ENCODE measurements around the gene PSTK.
A peak's percentile ranks its signal among the peaks of the same experiment; 100 is the strongest.

Gene PSTK

DNA sequence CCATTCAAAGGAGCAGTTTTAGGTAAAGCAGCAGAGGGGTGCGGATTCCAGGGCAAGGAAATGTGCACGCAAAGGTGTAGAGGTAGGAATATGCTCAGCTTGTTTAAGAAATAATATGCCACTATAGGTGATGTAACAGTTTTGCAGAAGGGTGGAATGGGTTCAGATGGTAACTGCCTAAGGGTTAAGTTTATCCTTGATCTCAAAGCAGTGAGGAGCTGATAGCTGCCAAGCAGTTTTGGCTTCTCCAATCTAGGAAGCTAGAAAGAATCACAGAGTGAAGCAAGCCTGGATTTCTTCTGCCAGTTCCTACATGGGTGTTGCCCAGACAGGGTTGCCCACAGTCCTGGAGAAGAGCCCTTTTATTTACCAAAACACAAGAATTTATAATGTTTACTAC is 34.6 kb downstream of the PSTK start:
- in situ Hi-C loops (cut with MboI; ENCODE audit: low pct_unique_long_range_greater_than_20kb, low sequenced_read_pairs): no loop called here

DNA sequence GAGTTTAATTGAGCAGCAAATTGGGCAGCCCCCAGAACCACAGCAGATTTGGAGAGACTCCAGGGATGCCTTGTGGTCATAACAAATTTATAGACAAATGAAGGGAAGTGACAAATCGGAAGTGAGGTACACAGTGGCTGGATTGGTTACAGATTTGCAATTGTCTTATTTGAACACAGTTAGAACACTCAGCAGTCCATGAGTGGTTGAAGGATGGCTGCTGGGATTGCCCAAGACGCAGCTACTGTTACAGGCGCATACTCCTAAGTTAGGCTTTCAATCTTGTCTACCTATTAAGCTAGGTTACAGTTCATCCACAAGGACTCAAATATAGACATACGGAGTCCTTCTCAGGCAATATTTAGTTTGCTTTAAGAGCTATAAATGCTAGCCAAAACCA is 36.0 kb downstream of the PSTK start:
- peak; percentile 35 for DNase-seq
- in situ Hi-C loops (cut with MboI; ENCODE audit: low pct_unique_long_range_greater_than_20kb, low sequenced_read_pairs): no loop called here

More for the DNA sequence above, 34.6 kb downstream of the PSTK start:
- no peak for DNase-seq

DNA sequence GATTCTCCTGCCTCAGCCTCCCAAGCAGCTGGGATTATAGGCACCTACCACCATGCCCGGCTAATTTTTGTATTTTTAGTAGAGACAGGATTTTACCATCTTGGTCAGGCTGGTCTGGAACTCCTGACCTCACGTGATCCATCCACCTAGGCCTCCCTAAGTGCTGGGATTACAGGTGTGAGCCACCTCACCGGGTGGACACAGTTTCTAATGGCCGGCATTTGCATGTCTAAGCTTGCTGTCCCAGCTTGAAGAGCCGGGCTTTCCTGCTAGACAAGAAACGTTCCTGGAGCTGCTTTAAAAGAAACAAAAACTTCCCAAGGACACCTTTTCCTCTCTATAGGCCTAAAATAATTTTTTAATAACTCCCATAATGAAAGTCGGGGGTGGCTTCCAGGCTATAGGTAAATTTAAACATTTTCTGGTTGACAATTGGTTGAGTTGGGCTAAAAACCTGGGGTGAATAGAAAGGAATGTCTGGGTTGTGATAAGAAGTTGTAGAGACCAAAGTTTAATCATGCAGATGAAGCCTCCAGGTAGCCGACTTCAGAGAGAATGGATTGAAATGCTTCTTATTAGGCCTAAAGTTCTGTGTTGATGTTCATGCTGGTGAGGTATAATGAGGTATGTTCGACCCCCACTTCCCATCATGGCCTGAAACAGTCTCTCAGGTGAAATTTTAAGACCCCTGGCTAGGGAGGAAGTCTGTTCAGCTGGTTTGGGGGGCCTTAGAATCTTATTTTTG is 37.4 kb downstream of the PSTK start:
- in situ Hi-C loops (cut with MboI; ENCODE audit: low pct_unique_long_range_greater_than_20kb, low sequenced_read_pairs): no loop called here

DNA sequence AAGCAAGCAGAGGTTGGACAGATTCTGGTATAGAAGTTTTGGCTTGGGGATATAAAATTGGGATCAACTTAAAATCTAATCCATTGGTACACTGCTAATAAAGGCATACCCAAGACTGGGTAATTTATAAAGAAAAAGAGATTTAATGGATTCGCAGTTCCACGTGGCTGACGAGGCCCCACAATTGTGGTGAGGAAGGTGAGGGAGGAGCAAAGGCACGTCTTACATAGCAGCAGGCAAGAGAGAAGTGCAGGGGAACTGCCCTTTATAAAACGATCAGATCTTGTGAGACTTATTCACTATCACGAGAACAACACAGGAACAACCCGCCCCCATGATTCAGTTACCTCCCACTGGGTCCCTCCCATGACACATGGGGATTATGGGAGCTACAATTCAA is 38.3 kb downstream of the PSTK start:
- no peak for DNase-seq
- in situ Hi-C loops (cut with MboI; ENCODE audit: low pct_unique_long_range_greater_than_20kb, low sequenced_read_pairs): no loop called here

More for the DNA sequence above, 37.4 kb downstream of the PSTK start:
- DNase-seq: no peak

DNA sequence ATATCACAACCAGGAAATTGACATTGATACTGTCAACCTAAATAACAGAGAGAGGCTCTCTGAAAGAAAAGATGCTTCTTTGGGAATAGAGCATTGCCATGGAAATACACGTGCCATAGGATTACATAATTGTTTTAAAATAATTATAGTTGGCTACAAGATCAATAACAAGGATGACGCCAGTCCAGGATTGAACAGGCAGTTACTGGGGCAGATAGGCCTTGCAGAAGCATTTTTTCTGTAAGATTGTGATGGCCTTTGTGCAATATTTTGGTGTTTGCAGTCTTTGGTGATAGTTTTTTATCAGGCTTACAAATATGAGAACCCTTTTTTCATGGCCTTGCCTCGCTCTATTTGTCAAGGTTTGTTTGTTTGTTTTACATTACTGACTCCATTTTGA is 39.1 kb downstream of the PSTK start:
- DNase-seq: no peak
- in situ Hi-C loops (cut with MboI; ENCODE audit: low pct_unique_long_range_greater_than_20kb, low sequenced_read_pairs): no loop called here

DNA sequence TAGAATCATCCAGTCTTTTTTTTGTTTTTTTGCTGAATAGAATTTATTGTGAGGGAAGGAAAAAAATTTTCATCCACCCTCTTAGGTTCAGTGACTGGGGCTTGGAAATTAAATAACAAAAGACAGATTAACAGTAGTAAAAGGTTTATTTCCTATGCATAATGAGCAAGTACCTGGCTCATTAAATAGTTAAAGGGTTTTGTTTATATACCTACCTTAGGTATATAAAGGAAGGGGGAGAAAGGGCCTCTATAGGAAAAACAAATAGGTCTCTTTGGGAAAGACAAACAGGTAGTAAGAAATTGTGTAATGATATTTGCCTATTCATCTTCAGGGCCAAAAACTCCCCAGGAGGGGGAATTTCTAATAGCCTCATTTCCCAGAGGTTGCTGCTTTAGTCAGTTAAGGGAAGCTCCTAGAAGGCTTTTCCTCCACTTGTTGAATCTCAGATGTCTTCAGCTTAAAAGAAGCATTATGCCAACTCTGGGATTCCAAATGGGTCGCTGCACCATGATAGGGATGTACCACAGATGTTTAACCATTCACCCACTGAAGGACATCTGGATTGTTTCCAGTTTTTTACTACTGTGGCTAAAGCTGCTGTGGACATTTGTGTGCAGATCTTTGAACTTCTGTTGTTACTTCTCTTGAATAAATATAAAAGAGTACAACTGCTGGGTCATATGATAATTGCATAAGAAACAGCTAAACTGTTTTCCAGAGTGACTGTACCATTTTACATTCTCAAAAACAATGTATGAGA is 39.9 kb downstream of the PSTK start:
- no peak for DNase-seq
- in situ Hi-C loops (cut with MboI; ENCODE audit: low pct_unique_long_range_greater_than_20kb, low sequenced_read_pairs): no loop called here

DNA sequence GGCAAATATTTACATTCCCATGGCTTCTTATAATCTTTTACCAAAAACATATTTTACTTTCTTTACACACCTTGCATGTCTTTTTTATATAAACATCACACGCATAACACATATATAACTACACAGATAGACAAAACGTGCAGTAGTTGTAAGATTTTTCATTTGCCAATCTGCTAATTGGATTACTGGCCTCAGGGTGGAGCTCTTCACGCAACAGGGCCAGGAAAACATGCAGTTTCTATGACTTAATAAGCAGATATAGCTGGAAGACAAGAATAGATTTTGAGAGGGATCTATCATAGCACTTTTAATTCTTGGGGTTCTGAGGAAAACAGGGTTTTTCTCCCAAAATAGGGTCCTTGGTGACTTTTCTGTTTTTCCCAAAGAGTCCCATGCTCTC is 41.3 kb downstream of the PSTK start:
- DNase-seq: peak; percentile 32
- in situ Hi-C loops (cut with MboI; ENCODE audit: low pct_unique_long_range_greater_than_20kb, low sequenced_read_pairs): no loop called here

DNA sequence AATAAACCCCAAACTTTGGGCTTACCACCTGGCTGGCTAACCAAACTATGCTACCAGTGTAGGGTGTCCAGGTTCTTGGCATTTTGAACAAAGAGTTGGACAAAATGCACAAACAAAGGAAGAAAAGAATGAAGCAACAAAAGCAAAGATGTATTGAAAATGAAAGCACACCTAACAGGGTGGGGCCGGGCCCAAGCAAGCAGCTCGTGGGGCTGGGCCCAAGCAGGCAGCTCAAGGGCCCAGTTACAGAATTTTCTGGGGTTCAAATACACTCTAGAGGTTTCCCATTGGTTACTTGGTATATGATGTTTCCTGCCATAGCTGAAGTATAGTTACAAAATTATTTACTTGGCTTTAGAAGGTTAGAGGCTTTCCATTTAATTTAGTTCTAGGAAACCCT is 44.3 kb downstream of the PSTK start:
- in situ Hi-C loops (cut with MboI; ENCODE audit: low pct_unique_long_range_greater_than_20kb, low sequenced_read_pairs): no loop called here
- DNase-seq: no peak

DNA sequence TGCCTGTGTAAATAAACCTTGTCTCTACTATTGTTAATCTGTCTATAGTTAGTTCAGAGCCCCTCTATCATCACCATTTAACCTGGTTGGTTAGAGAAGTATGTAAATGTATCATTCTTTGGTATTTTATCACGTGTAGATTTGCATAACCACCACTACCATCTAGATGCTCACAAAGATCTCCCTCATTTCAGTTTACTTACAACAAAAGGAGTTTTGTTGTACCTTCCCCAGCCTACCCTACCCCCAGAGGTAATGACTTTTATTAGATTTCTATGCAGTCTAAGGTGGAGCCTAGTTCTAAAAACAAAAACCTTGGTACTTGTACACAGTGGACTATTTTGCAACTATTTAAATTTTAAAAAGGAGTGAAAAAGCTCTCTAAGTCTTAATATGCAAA is 46.1 kb downstream of the PSTK start:
- in situ Hi-C loops (cut with MboI; ENCODE audit: low pct_unique_long_range_greater_than_20kb, low sequenced_read_pairs): loop anchor here (25.0 kb wide), 1 partner anchor 536 kb away; no protein-coding TSS in a partner anchor
- no peak for DNase-seq

DNA sequence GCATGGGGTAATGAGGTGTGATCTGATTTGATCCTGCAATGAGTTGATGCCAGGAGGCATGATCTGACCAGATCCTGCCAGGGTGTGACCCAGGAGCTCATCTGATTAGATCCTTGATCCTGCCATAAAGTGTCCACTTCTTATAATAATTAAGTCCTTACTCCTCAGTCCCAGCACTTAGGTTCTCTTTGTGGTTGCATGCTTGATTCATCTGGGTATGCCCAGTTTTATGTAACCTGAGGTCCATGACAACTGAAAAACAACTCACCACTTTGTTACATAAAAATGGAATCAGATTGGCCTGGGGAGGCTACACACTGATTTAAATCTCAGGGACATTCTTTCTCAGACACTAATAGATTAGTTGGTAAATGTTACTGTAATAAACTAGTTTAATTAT is 47.7 kb downstream of the PSTK start:
- in situ Hi-C loops (cut with MboI; ENCODE audit: low pct_unique_long_range_greater_than_20kb, low sequenced_read_pairs): loop anchor here (25.0 kb wide), 1 partner anchor 534 kb away; no protein-coding TSS in a partner anchor
- DNase-seq: no peak

DNA sequence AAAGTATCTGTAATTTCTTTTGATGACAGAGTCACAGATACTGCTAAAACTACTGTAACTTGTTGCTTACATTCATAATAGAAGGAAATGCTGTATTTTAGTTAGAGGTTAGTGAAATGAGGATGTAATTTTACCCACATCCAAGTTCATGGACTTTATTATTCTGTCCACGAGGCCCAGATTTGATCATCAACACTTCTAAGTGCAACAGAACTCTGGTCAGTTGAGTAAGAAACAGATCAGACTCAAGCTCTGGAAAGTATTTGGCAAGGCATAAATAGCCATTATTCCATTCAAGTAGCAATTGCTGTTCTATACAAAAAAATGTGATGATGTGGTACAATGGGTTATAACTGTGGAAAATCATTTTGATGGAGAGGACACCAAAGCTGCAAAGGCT is 50.9 kb downstream of the PSTK start:
- DNase-seq: no peak
- in situ Hi-C loops (cut with MboI; ENCODE audit: low pct_unique_long_range_greater_than_20kb, low sequenced_read_pairs): loop anchor here (25.0 kb wide), 1 partner anchor 531 kb away; no protein-coding TSS in a partner anchor

DNA sequence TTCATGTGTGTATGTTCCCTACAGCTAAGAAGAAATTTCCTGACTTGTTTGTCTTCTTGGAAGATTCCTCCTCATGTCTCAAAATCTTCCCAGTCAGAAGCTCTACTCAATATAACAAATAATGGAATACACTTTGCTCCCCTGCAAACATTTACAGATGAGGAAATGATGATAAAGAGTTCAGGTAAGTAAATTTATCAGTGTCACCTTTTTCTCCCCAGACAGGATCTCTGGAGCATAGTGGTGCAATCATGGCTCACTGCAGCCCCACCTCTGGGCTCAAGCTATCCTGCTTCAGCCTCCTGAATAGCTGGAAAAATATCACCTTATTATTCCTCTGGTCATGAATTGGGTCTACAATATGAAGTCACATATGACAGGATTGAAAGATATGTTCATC is 54.1 kb downstream of the PSTK start:
- DNase-seq: no peak
- in situ Hi-C loops (cut with MboI; ENCODE audit: low pct_unique_long_range_greater_than_20kb, low sequenced_read_pairs): loop anchor here (25.0 kb wide), 1 partner anchor 528 kb away; no protein-coding TSS in a partner anchor

DNA sequence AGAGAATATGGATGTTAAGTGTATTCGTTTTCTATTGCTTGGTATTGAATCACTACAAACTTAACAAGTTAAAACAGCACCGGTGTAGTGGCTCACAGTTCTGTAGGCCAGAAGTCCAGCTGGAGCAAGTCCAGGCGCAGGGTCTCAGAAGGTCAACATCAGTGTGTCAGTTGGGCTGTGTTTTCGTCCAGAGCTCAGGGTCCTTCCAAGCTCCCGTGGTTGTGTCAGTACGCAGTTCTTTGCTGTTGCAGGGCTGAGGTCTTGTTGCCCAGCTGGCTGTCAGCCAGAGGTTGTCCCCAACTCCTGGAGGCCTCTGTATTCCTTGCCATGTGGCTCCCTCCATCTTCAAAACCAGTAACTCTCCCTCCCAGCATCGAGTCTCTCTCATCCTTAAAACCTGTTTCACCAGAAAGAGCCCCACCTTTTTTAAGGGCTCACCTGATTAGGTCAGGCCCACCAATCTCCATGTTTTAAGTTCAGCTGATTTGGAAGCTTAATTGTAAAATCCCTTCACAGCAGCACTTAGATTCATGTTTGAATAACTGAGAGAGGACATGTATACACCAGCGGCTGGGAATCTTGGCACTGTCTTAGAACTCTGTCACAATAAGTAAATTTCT is 55.4 kb downstream of the PSTK start:
- in situ Hi-C loops (cut with MboI; ENCODE audit: low pct_unique_long_range_greater_than_20kb, low sequenced_read_pairs): loop anchor here (25.0 kb wide), 1 partner anchor 527 kb away; no protein-coding TSS in a partner anchor

DNA sequence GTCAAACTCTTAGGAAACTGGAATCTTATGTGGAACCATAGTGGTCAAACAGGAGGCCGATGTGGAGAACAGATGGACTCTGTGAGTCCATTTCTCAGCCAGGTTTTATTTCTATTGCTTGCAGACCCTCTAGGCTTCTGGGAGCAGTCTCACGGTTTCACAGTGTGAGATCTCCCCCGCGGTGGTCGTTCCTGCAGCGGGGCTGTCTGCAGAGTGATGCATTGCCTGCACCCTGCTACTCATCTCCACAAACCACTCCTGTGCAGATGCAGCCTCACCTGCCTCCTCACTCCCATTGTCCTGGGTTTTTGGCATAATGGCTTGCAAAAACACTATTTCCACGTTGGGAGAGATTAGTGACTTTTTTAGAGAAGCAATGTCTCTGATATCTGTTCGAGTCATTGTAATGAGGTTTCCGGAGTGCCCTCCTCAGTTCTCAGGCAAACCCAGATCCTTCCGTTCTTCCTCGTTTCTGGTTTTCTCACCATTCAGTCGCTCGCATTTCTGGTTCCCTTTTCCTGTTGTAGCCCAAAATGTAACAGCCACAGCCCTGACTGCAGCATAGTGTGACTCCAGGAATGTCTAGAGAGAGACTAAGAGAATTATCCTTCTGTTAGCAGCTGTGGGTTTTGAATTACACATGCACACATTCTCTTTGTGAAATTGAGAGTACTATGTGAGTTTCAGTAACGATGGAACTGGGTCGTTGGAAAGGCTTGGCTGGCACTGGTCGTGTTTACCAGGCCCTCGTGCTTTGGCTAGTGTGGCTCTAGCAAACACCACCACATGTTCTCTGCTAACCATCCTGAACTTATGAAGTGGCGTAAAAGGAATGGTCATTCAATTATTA is 58.8 kb downstream of the PSTK start:
- peak; percentile 84 for DNase-seq

More for the DNA sequence above, 55.4 kb downstream of the PSTK start:
- no peak for DNase-seq

DNA sequence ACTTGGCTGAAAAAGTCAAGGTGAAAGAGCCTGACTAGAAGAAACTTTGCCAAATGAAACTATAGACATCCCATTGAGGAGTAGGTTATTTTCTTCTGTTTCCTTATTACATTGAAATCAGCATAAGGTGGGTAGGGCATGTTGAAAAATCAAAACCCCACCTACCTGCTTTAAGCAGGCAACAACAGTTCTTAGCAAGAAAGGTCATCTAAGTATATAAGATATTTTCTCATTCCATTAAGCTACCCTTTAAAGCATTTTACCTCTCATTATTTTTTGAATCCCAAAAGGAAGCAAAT is 59.4 kb downstream of the PSTK start:
- in situ Hi-C loops (cut with MboI; ENCODE audit: low pct_unique_long_range_greater_than_20kb, low sequenced_read_pairs): loop anchor here (25.0 kb wide), 1 partner anchor 523 kb away; no protein-coding TSS in a partner anchor
- no peak for DNase-seq

More for the DNA sequence above, 58.8 kb downstream of the PSTK start:
- in situ Hi-C loops (cut with MboI; ENCODE audit: low pct_unique_long_range_greater_than_20kb, low sequenced_read_pairs): loop anchor here (25.0 kb wide), 1 partner anchor 523 kb away; no protein-coding TSS in a partner anchor

Measured in KBM-7 (cell line).